Tibial nerve (tissue), 4 donors: ENCODE measurements around the gene MYO1D. TPM values are rescaled to one million over a fixed set of nuclear protein-coding genes. Genes with fewer than 3 reads are reported as not detected.

Experiments
- DNase-seq, 2 donors: peaks; one replicate each; pipeline ENCODE4 v3.0.0-alpha.2; 2019; ENCODE audit warnings: low spot score in 2 of 2
- H3K27ac ChIP-seq, 4 donors: fragments of 200-600 bp; sonication (generic) in 3 of 4; one replicate each; pipeline ENCODE4 v1.5.1; 2017 to 2019; ENCODE audit warnings: mild to moderate bottlenecking in 1 of 4
- H3K27me3 ChIP-seq, 2 donors: fragments of 200-600 bp; sonication (generic) in 1 of 2; one replicate each; pipeline versions ENCODE4 v1.5.1 to v1.6.0; 2017 to 2019
- H3K36me3 ChIP-seq, 3 donors: fragments of 200-600 bp; sonication (generic); one replicate each; pipeline ENCODE4 v1.5.1; 2018 to 2019
- H3K4me1 ChIP-seq, 4 donors: fragments of 200-600 bp; sonication (generic) in 3 of 4; one replicate each; pipeline ENCODE4 v1.5.1; 2017 to 2019
- H3K4me3 ChIP-seq, 4 donors: fragments of 200-600 bp; sonication (generic) in 3 of 4; one replicate each; pipeline ENCODE4 v1.5.1; 2017 to 2019; ENCODE audit warnings: mild to moderate bottlenecking in 1 of 4, moderate library complexity in 1 of 4
- H3K9me3 ChIP-seq, 4 donors: fragments of 200-600 bp; sonication (generic) in 3 of 4; one replicate each; pipeline ENCODE4 v1.5.1; 2017 to 2019
- CTCF ChIP-seq, 5 experiments: fragments of 200-600 bp in 3 of 5; fragments of 450-650 bp in 2 of 5; sonication (generic) in 3 of 5; IDR thresholded peaks; one replicate each; pipeline ENCODE4 v1.5.1; 2016 to 2019; ENCODE audit warnings: antibody characterized with exemption in 5 of 5, mild to moderate bottlenecking in 3 of 5, moderate library complexity in 2 of 5
- EP300 ChIP-seq, 2 donors: sonication (generic); formaldehyde crosslinking; IDR thresholded peaks; one replicate each; pipeline ENCODE4 v1.6.1; 2017; ENCODE audit warnings: antibody characterized with exemption in 2 of 2, mild to moderate bottlenecking in 1 of 2
- POLR2A ChIP-seq, 2 donors: fragments of 450-650 bp; IDR thresholded peaks; one replicate each; pipeline ENCODE4 v1.6.1; 2017; ENCODE audit warnings: antibody characterized with exemption in 2 of 2, mild to moderate bottlenecking in 2 of 2, moderate library complexity in 2 of 2
- WGBS, 2 donors: methylation state at CpG; one replicate each; pipeline ENCODE4 v1.1.5; 2018; 5-methylcytosine and 5-hydroxymethylcytosine counted together
- total RNA-seq, 4 donors: library from RNA; depleted of rRNA; stranded (reverse); fragments of >200 nt; gene quantifications; one replicate each; pipeline ENCODE4 v1.1.0, GENCODE V29; 2016

MYO1D gene
- total RNA-seq, 4 donors from 2014 or later: 28.5 to 49.6 (median 42.4) TPM

- no peaks in the 10 kb centered on the region for H3K4me1 ChIP-seq
- H3K27ac ChIP-seq: no peak overlapping the region
- H3K36me3 ChIP-seq: peaks cover 0 to 10% (median 0%) of the 10 kb centered on the region in 3 donors
- H3K4me3 ChIP-seq: no peak overlapping the region
- TF ChIP-seq CTCF (IDR thresholded peaks at IDR 0.05): no peak
- TF ChIP-seq EP300 (IDR thresholded peaks at IDR 0.05): no peak
- no peak for TF ChIP-seq POLR2A (IDR thresholded peaks at IDR 0.05)
- no peaks in the 10 kb centered on the region for H3K9me3 ChIP-seq
- 62 to 74% methylated on average over 2 of the region's 2 CpGs for WGBS, 2 donors
- DNase-seq: no peak
- H3K27me3 ChIP-seq: no peaks in the 10 kb centered on the region
Measured at GRCh38 chr17:32601866-32602265, 275.1 kb downstream of the MYO1D start.

GRCh38 chr17:32596628-32597027, 280.3 kb downstream of the MYO1D start:
- no peaks in the 10 kb centered on the region for H3K27me3 ChIP-seq
- H3K4me3 ChIP-seq: no peak overlapping the region
- no peak for DNase-seq
- TF ChIP-seq EP300 (IDR thresholded peaks at IDR 0.05) (no peak), POLR2A (IDR thresholded peaks at IDR 0.05) (no peak), CTCF (IDR thresholded peaks at IDR 0.05) (no peak)
- no peaks in the 10 kb centered on the region for H3K9me3 ChIP-seq
- H3K36me3 ChIP-seq: peaks cover 0 to 10% (median 0%) of the 10 kb centered on the region in 3 donors
- WGBS, 2 donors: 61 to 70% methylated on average over 2 of the region's 2 CpGs
- no peaks in the 10 kb centered on the region for H3K4me1 ChIP-seq
- H3K27ac ChIP-seq: no peak overlapping the region

- no peaks in the 10 kb centered on the region for H3K4me1 ChIP-seq
- WGBS, 2 donors: 79% methylated on average over 8 of the region's 8 CpGs
- H3K27me3 ChIP-seq: no peaks in the 10 kb centered on the region
- no peak for DNase-seq
- TF ChIP-seq POLR2A (IDR thresholded peaks at IDR 0.05): no peak
- no peak for TF ChIP-seq CTCF (IDR thresholded peaks at IDR 0.05)
- no peak for TF ChIP-seq EP300 (IDR thresholded peaks at IDR 0.05)
- H3K27ac ChIP-seq: no peak overlapping the region
- H3K9me3 ChIP-seq: no peaks in the 10 kb centered on the region
- no peak overlapping the region for H3K4me3 ChIP-seq
- peaks cover 0 to 10% (median 0%) of the 10 kb centered on the region in 3 donors for H3K36me3 ChIP-seq
Measured at GRCh38 chr17:32596206-32596605, 280.7 kb downstream of the MYO1D start.

- Histone ChIP-seq H3K27me3 (no peaks in the 10 kb centered on the region), H3K4me3 (no peak overlapping the region), H3K27ac (no peak overlapping the region), H3K9me3 (no peaks in the 10 kb centered on the region), H3K36me3 (no peaks in the 10 kb centered on the region), H3K4me1 (no peaks in the 10 kb centered on the region)
- DNase-seq: no peak
- WGBS, 2 donors: 25 to 64% methylated on average over 1 of the region's 1 CpG
- TF ChIP-seq POLR2A (IDR thresholded peaks at IDR 0.05): no peak
- TF ChIP-seq EP300 (IDR thresholded peaks at IDR 0.05): no peak
- no peak for TF ChIP-seq CTCF (IDR thresholded peaks at IDR 0.05)
Measured at GRCh38 chr17:32593003-32593402, 283.9 kb downstream of the MYO1D start.

- H3K27me3 ChIP-seq: no peaks in the 10 kb centered on the region
- no peak for TF ChIP-seq POLR2A (IDR thresholded peaks at IDR 0.05)
- no peak for TF ChIP-seq EP300 (IDR thresholded peaks at IDR 0.05)
- no peak for TF ChIP-seq CTCF (IDR thresholded peaks at IDR 0.05)
- no peak overlapping the region for H3K4me3 ChIP-seq
- H3K9me3 ChIP-seq: no peaks in the 10 kb centered on the region
- 89 to 95% methylated on average over 3 of the region's 3 CpGs for WGBS, 2 donors
- H3K27ac ChIP-seq: no peak overlapping the region
- DNase-seq: no peak
- H3K4me1 ChIP-seq: no peaks in the 10 kb centered on the region
- H3K36me3 ChIP-seq: no peaks in the 10 kb centered on the region
Measured at GRCh38 chr17:32591405-32591804, 285.5 kb downstream of the MYO1D start.
